Left hindlimb (tissue), 1 donor: ENCODE results near the gene CATSPERB.
"Not testable (repeated sequence)": the region's sequence is repeated elsewhere in the genome, so short reads cannot be mapped to it uniquely, and the experiment has no call there.

Source experiments
- DNase-seq: peaks from one replicate; pipeline ENCODE4 v3.0.0-alpha.2; 2018

Gene CATSPERB

GRCh38 chr14:91573894-91574837 is 157.7 kb downstream of the CATSPERB start:
- peak; percentile 54 for DNase-seq

- DNase-seq = no peak
Observed at GRCh38 chr14:91573528-91573893, 158.4 kb downstream of the CATSPERB start.

DNA sequence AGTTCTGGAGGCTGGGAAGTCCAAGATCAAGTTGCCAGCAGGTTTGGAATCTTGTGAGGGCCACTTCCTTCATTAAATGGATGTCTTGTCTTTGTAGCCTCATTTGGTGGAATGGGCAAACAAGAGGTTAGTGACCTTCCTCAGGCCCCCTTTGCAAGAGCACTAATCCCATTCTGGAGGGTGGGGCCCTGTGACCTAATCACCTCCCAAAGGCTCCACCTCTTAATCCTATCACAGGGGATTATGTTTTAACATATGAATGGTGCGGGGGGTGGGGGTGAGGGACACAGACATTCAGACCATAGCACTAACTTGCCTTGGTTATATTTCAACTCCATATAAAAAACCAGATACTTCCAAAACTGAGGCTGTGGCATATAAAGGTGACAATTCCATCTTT is 161.9 kb downstream of the CATSPERB start:
- no peak for DNase-seq

DNA sequence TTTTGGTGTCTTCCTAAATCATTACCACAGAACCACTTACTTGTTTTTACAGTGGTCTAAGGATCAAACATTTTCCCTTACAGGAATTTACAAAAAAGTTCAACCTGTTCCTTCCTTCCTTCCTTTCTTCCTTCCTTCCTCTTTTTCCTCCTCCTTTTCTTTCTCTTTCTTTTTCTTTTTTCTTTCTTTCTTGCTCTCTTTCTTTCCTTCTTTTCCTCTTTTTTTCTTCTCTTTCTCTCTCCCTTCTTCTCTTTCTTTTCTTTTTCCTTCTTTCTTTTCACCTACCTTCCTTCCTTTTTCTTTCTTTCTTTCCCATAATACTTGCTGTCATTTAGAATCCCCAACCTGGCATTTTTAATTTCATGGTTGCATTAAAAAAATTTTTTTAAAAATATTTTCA is 162.6 kb downstream of the CATSPERB start:
- no peak for DNase-seq

- no peak for DNase-seq
Observed at GRCh38 chr14:91568626-91569025, 163.3 kb downstream of the CATSPERB start.

DNA sequence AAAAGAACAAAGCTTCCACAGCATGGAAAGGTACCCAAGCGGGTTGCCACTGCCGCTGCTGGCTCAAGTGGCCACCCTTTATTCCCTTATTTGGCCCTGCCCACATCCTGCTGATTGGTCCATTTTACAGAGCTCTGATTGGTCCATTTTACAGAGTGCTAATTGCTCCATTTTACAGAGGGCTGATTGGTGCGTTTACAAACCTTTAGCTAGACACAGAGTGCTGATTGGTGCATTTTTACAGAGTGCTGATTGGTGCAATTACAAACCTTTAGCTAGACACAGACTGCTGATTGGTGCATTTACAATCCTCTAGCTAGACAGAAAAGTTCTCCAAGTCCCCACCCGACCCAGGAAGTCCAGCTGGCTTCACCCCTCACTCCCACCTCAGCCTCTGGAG is 164.1 kb downstream of the CATSPERB start:
- DNase-seq = not testable (repeated sequence)

- no peak for DNase-seq
Observed at GRCh38 chr14:91555531-91555930, 176.4 kb downstream of the CATSPERB start.

GRCh38 chr14:91554535-91555332 is 177.2 kb downstream of the CATSPERB start:
- DNase-seq = no peak

- DNase-seq = no peak
Observed at GRCh38 chr14:91548108-91548507, 183.8 kb downstream of the CATSPERB start.

DNA sequence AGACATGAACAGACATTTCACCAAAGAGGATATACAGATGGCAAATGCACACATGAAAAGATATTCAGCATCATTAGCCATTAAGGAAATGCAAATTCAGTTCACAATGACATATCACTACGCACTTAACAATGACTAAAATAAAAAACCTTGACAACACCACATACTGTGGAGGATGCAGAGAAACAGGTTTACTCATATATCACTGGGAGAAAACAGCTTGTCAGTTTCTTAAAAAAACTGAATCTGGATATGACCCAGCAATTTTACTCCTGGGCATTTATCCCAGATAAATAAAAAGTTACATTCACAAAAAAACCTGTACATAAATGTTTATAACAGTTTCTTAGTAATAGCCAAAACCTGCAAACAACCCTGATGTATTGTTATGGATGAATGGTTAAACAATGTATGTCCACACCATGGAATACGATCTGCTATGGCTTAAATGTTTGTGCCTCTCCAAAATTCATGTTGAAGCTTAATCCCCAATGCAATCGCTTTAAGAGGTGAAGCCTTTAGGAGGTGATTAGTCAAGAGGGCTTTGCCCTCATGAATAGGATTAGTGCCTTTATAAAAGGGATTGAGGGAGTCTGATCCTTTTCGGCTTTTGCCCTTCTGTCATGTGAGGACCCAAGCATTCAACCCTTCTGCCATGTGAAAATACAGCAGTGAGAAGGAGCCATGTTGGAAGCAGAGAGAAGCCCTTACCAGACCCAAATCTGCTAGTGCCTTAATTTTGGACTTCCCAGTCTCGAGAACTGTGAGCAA is 185.8 kb downstream of the CATSPERB start:
- DNase-seq = no peak

DNA sequence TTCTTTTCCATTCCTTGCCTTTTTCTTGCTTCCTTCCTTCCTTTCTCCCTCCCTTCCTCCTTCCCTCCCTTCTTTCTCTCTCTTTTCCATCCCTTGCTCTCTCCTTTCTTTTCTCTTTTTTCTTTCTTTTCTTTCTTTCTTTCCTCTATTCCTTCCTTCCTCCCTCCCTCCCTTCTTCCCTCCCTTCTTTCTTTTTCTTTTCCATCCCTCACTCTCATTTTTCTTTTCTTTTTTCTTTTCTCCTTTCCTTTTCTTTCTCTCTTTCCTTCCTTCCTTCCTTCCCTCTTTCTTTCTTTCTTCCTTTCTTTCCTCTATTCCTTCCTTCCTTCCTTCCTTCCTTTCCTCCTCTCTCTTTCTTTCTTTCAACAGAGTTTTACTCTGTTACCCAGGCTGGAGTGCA is 186.7 kb downstream of the CATSPERB start:
- no peak for DNase-seq

DNA sequence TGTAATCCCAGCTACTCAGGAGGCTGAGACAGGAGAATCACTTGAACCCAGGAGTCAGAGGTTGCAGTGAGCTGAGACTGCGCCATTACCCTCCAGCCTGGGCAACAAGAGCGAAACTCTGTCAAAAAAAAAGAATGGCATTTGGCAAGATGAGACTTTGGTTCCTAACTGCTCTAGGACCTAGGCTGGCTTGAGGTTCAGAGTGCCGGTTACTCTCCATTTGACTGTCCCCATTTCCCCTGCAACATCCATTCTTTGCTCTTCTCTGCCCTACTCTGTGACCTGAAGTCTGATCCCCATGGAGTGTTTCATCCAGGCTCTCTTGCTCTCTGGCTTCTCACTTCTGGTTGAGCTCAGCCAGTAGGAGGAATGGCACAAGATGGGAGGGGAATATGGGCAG is 195.6 kb downstream of the CATSPERB start:
- DNase-seq = no peak

GRCh38 chr14:91534059-91534458 is 197.8 kb downstream of the CATSPERB start:
- not testable (repeated sequence) for DNase-seq

GRCh38 chr14:91533623-91534022 is 198.3 kb downstream of the CATSPERB start:
- DNase-seq = no peak
